ENCODE measurements around the gene SLC49A4.

- TF ChIP-seq, protein P1, sequence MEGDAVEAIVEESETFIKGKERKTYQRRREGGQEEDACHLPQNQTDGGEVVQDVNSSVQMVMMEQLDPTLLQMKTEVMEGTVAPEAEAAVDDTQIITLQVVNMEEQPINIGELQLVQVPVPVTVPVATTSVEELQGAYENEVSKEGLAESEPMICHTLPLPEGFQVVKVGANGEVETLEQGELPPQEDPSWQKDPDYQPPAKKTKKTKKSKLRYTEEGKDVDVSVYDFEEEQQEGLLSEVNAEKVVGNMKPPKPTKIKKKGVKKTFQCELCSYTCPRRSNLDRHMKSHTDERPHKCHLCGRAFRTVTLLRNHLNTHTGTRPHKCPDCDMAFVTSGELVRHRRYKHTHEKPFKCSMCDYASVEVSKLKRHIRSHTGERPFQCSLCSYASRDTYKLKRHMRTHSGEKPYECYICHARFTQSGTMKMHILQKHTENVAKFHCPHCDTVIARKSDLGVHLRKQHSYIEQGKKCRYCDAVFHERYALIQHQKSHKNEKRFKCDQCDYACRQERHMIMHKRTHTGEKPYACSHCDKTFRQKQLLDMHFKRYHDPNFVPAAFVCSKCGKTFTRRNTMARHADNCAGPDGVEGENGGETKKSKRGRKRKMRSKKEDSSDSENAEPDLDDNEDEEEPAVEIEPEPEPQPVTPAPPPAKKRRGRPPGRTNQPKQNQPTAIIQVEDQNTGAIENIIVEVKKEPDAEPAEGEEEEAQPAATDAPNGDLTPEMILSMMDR (IDR thresholded peaks at IDR 0.05): no peak
- TF ChIP-seq POLR2A (IDR thresholded peaks at IDR 0.05): no peak
Measured at GRCh38 chr3:122824465-122825381, 29.9 kb downstream of the SLC49A4 start.

Data from adrenal gland (tissue), 5 donors.